Spleen (tissue), 11 donors: ENCODE data around the gene TCF7L1. TPM values are rescaled to one million over a fixed set of nuclear protein-coding genes. Genes with fewer than 3 reads are reported as not detected.

Source experiments
- DNase-seq: peaks from one replicate; pipeline ENCODE4 v3.0.0-alpha.2; 2020
- H3K27ac ChIP-seq, 8 donors: fragments of 200-600 bp; sonication (generic) in 7 of 8; 1 replicate in 4 of 8; 2 replicates in 4 of 8; pipeline versions ENCODE4 v1.5.0 to v1.8.0; 2016 to 2021; ENCODE audit warnings: inconsistent platforms in 4 of 8, mild to moderate bottlenecking in 4 of 8, moderate library complexity in 1 of 8
- H3K27me3 ChIP-seq, 7 donors: fragments of 200-600 bp; sonication (generic) in 6 of 7; replicated peaks in 1 of 7; 1 replicate in 4 of 7; 2 replicates in 3 of 7; pipeline versions ENCODE4 v1.5.0 to v1.8.0; 2016 to 2021; ENCODE audit warnings: inconsistent platforms in 3 of 7, mild to moderate bottlenecking in 1 of 7
- H3K36me3 ChIP-seq, 6 donors: fragments of 200-600 bp; sonication (generic) in 5 of 6; 1 replicate in 4 of 6; 2 replicates in 2 of 6; pipeline versions ENCODE4 v1.5.0 to v1.8.0; 2016 to 2021; ENCODE audit warnings: inconsistent platforms in 2 of 6
- H3K4me1 ChIP-seq, 6 donors: fragments of 200-600 bp; sonication (generic) in 5 of 6; 1 replicate in 3 of 6; 2 replicates in 3 of 6; pipeline versions ENCODE4 v1.5.0 to v1.8.0; 2016 to 2021; ENCODE audit warnings: inconsistent platforms in 3 of 6
- H3K4me3 ChIP-seq, 8 donors: fragments of 200-600 bp; sonication (generic) in 7 of 8; 1 replicate in 4 of 8; 2 replicates in 4 of 8; pipeline versions ENCODE4 v1.5.0 to v1.8.0; 2016 to 2021; ENCODE audit warnings: inconsistent platforms in 4 of 8, mild to moderate bottlenecking in 4 of 8, moderate library complexity in 2 of 8
- H3K9me3 ChIP-seq, 8 donors: fragments of 200-600 bp; sonication (generic) in 7 of 8; 1 replicate in 4 of 8; 2 replicates in 4 of 8; pipeline versions ENCODE4 v1.5.0 to v1.8.0; 2016 to 2021; ENCODE audit warnings: inconsistent platforms in 4 of 8
- CTCF ChIP-seq, 11 experiments: fragments of 200-600 bp in 7 of 11; fragments of 450-650 bp in 4 of 11; sonication (generic) in 4 of 11; IDR thresholded peaks in 8 of 11; conservative IDR thresholded peaks in 3 of 11; 1 replicate in 7 of 11; 2 replicates in 4 of 11; pipeline versions ENCODE4 v1.4.0 to v1.8.0; 2016 to 2021; ENCODE audit warnings: antibody characterized with exemption in 11 of 11, inconsistent platforms in 4 of 11, mild to moderate bottlenecking in 1 of 11
- POLR2A ChIP-seq, 3 donors: fragments of 450-650 bp; IDR thresholded peaks; one replicate each; pipeline ENCODE4 v1.5.1; 2017; ENCODE audit warnings: antibody characterized with exemption in 3 of 3, mild to moderate bottlenecking in 1 of 3
- POLR2AphosphoS5 ChIP-seq, 3 donors: sonication (generic); formaldehyde crosslinking; IDR thresholded peaks; one replicate each; pipeline ENCODE4 v1.5.1; 2017; ENCODE audit warnings: antibody characterized with exemption in 3 of 3
- WGBS, 5 donors: extraction: QIAGEN DNeasy Blood & Tissue Kit in 3 of 5; methylation state at CpG; one replicate each; pipeline versions ENCODE4 v1.1.5 to v1.1.7; 2013 to 2018; 5-methylcytosine and 5-hydroxymethylcytosine counted together
- intact Hi-C: fragments of 100-400 bp; cut with DNase I; formaldehyde crosslinking; loops from one replicate; pipeline ENCODE4 v1.15.0; 2023; ENCODE audit warnings: low total_unique reads
- polyA plus RNA-seq, 3 donors: library from polyadenylated mRNA; stranded (reverse); fragments of 200-250 nt; gene quantifications; one replicate each; pipeline ENCODE4 v1.2.1, GENCODE V29; 2013
- total RNA-seq, 7 donors: library from RNA; depleted of rRNA in 3 of 7; stranded (reverse); fragments of >200 nt in 3 of 7; fragmentation: NEBNext Ultra II Directional in 4 of 7; extraction: Animal tissue kit (Norgen Biotek cat#: 25700) in 4 of 7; gene quantifications; one replicate each; pipeline versions ENCODE4 v1.1.0 to v1.2.1, GENCODE V29; 2016 to 2021
- donor health status: healthy with polysubstance abuse.
- donor health status: DM: no; HTN: no; CAD: no; lungs with moderate emphysema.
- donor health status: DM: no; HTN: no; CAD: no.
- donor health status: Bipolar disorder and iron deficiency.
- donor health status: healthy.
- donor health status: DM: no; HTN: no; CAD: no.
- donor health status: DM: yes; HTN: yes; CAD: no.

Gene TCF7L1
- total and polyA plus RNA-seq, 10 donors = 2.0 to 15.8 (median 6.4) TPM

GRCh38 chr2:85308201-85308600 lies 175.0 kb downstream of the TCF7L1 start:
- Histone ChIP-seq H3K4me1 (peaks cover 19 to 50% (median 36%) of the 10 kb centered on the region in 6 donors), H3K27me3 (peaks cover 0 to 2% (median 0%) of the 10 kb centered on the region in 7 donors), H3K9me3 (no peaks in the 10 kb centered on the region), H3K36me3 (peaks cover 0 to 51% (median 2%) of the 10 kb centered on the region in 6 donors), H3K27ac (no peak overlapping the region), H3K4me3 (no peak overlapping the region)
- no peak for DNase-seq
- intact Hi-C loops = no loop called here
- 77 to 85% (median 81%) methylated on average over 6 of the region's 6 CpGs for WGBS, 5 donors
- no peak for TF ChIP-seq POLR2A (IDR thresholded peaks at IDR 0.05)
- no peak for TF ChIP-seq CTCF (IDR thresholded peaks at IDR 0.05 in 8 of 11, conservative IDR thresholded peaks at IDR 0.05 in 3 of 11)
- TF ChIP-seq POLR2AphosphoS5 (IDR thresholded peaks at IDR 0.05) = no peak

- TF ChIP-seq CTCF (IDR thresholded peaks at IDR 0.05 in 8 of 11, conservative IDR thresholded peaks at IDR 0.05 in 3 of 11) (no peak), POLR2AphosphoS5 (IDR thresholded peaks at IDR 0.05) (peak; percentile 37 to 81 (median 64)), POLR2A (IDR thresholded peaks at IDR 0.05) (no peak)
- intact Hi-C loops = no loop called here
- Histone ChIP-seq H3K27me3 (no peaks in the 10 kb centered on the region), H3K27ac (peak overlapping the region; percentile 16 to 83 (median 64)), H3K9me3 (no peaks in the 10 kb centered on the region), H3K4me1 (peaks cover 19 to 57% (median 39%) of the 10 kb centered on the region in 6 donors), H3K36me3 (peaks cover 0 to 59% (median 6%) of the 10 kb centered on the region in 6 donors), H3K4me3 (peak overlapping the region in 3 of 8 donors; percentile 2 to 49 (median 12))
- WGBS, 5 donors = 31 to 49% (median 34%) methylated on average over 15 of the region's 15 CpGs
- peak; percentile 85 for DNase-seq
Observed at GRCh38 chr2:85308896-85309555, 175.8 kb downstream of the TCF7L1 start.

- 27 to 38% (median 32%) methylated on average over 19 of the region's 19 CpGs for WGBS, 5 donors
- no peaks in the 10 kb centered on the region for H3K27me3 ChIP-seq
- TF ChIP-seq POLR2A (IDR thresholded peaks at IDR 0.05) (no peak), POLR2AphosphoS5 (IDR thresholded peaks at IDR 0.05) (peak; percentile 56 to 65 (median 65))
- peaks cover 0 to 64% (median 14%) of the 10 kb centered on the region in 6 donors for H3K36me3 ChIP-seq
- peaks cover 19 to 57% (median 40%) of the 10 kb centered on the region in 6 donors for H3K4me1 ChIP-seq
- intact Hi-C loops = no loop called here
- no peak for DNase-seq
- no peaks in the 10 kb centered on the region for H3K9me3 ChIP-seq
- H3K27ac ChIP-seq = peak overlapping the region; percentile 16 to 83 (median 64)
- peak overlapping the region in 3 of 8 donors; percentile 2 to 49 (median 12) for H3K4me3 ChIP-seq
Observed at GRCh38 chr2:85309699-85310321, 176.6 kb downstream of the TCF7L1 start.

GRCh38 chr2:85310330-85310729 lies 177.1 kb downstream of the TCF7L1 start:
- no peak for DNase-seq
- WGBS, 5 donors = 75 to 83% (median 77%) methylated on average over 3 of the region's 3 CpGs
- H3K27me3 ChIP-seq = no peaks in the 10 kb centered on the region
- TF ChIP-seq CTCF (IDR thresholded peaks at IDR 0.05 in 8 of 11, conservative IDR thresholded peaks at IDR 0.05 in 3 of 11) = no peak
- TF ChIP-seq POLR2AphosphoS5 (IDR thresholded peaks at IDR 0.05) = no peak
- H3K9me3 ChIP-seq = no peaks in the 10 kb centered on the region
- intact Hi-C loops = no loop called here
- peaks cover 0 to 68% (median 19%) of the 10 kb centered on the region in 6 donors for H3K36me3 ChIP-seq
- peak overlapping the region; percentile 16 to 83 (median 64) for H3K27ac ChIP-seq
- peak overlapping the region in 1 of 8 donors; percentile 49 for H3K4me3 ChIP-seq
- peaks cover 19 to 57% (median 40%) of the 10 kb centered on the region in 6 donors for H3K4me1 ChIP-seq
